ENCODE results near the gene MAP4K4. TPM values are rescaled to one million over a fixed set of nuclear protein-coding genes. Genes with fewer than 3 reads are reported as not detected.

The MAP4K4 gene
- total RNA-seq, 1 donor from 2014 or later: 115 TPM

DNA sequence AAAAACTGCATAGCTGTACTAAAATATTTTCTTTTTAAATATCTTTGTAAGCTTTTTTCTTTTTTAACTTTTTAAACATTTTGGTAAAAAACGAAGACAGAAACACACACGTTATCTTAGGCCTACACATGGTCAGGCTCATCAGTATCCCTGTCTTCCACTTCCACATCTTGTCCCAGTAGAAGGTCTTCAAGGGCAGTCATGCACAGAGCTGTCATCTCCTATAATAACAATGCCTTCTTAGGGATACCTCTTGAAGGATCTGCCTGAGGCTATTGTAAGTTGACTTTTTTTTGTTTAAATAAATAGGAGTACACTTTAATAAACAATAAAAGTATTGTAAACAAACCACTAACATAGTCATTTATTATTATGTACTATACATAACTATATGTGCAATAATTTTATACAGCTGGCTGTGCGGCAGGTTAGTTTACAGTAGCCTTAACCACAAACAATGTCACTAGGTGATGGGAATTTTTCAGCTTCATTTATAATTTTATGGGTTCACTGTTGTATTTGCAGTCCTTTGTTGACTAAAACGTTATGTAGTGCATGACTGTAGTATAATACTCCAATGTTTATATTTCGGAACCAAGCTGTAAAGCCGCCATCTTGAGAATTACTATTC, 124.4 kb downstream of the MAP4K4 start:
- TF ChIP-seq, protein P1, sequence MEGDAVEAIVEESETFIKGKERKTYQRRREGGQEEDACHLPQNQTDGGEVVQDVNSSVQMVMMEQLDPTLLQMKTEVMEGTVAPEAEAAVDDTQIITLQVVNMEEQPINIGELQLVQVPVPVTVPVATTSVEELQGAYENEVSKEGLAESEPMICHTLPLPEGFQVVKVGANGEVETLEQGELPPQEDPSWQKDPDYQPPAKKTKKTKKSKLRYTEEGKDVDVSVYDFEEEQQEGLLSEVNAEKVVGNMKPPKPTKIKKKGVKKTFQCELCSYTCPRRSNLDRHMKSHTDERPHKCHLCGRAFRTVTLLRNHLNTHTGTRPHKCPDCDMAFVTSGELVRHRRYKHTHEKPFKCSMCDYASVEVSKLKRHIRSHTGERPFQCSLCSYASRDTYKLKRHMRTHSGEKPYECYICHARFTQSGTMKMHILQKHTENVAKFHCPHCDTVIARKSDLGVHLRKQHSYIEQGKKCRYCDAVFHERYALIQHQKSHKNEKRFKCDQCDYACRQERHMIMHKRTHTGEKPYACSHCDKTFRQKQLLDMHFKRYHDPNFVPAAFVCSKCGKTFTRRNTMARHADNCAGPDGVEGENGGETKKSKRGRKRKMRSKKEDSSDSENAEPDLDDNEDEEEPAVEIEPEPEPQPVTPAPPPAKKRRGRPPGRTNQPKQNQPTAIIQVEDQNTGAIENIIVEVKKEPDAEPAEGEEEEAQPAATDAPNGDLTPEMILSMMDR (conservative IDR thresholded peaks at IDR 0.05; ENCODE audit: low read depth, low read length): no peak
- no peak overlapping the region for H3K4me3 ChIP-seq (ENCODE audit: low read depth, low read length)
- no peak for DNase-seq (ENCODE audit: low read depth)

DNA sequence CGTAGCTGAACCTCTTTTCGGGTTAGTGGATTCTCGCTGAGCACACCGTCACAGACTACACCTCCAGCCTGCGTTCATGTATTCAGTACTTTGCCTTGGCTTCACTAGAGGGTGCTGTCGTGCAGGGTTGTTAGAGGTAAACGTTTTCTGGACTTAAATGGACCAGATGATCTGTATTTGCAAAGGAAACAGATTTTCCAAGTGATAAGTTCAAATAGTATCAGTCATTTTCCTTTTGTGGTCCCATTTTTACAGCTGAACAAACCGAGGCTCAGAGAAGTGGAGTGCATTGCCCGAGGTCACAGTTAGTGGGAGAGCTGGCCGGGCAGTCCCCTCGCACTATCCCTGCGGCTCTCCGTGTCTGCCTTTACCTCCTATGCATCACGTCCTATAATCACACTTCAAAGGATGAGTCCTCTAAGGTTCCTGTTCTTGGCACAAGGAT, 125.9 kb downstream of the MAP4K4 start:
- H3K4me3 ChIP-seq (ENCODE audit: low read depth, low read length): no peak overlapping the region
- no peak for DNase-seq (ENCODE audit: low read depth)
- TF ChIP-seq, protein P1 (conservative IDR thresholded peaks at IDR 0.05; ENCODE audit: low read depth, low read length): peak; percentile 86

DNA sequence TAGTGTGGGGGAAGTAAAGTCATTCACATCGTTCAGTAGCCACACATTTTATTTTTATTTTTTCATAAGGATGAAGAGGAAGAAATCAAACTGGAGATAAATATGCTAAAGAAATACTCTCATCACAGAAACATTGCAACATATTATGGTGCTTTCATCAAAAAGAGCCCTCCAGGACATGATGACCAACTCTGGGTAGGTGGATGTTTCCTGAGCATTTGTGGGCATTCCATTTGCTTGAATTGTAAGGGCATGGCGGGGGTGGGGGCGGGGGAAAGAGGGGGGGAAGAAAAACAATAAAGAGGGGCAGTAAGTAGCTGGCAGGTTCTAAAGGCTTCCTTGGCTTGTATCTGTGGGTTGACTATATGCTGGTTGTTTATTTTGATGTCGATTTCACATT, 126.4 kb downstream of the MAP4K4 start:
- DNase-seq (ENCODE audit: low read depth): no peak
- TF ChIP-seq, protein P1 (conservative IDR thresholded peaks at IDR 0.05; ENCODE audit: low read depth, low read length): no peak
- no peak overlapping the region for H3K4me3 ChIP-seq (ENCODE audit: low read depth, low read length)

DNA sequence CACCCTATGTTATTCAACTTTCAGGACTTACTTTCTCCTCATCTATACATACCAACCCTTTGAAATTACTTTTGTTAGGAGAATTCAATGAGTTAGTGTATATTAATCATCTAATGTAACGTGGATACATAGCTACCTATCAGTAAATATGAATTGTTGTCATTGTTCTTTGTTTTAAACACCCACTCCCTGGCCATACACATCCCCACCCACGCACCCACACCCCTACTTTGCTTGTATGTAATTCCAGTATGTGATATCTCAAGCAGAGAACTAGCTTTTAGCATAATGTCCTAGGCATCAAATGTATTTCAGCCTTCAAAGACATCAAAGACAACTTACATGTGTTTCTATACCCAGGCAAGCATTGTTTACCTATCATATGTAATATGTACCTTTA, 129.2 kb downstream of the MAP4K4 start:
- DNase-seq (ENCODE audit: low read depth): no peak
- no peak overlapping the region for H3K4me3 ChIP-seq (ENCODE audit: low read depth, low read length)
- TF ChIP-seq, protein P1 (conservative IDR thresholded peaks at IDR 0.05; ENCODE audit: low read depth, low read length): no peak

DNA sequence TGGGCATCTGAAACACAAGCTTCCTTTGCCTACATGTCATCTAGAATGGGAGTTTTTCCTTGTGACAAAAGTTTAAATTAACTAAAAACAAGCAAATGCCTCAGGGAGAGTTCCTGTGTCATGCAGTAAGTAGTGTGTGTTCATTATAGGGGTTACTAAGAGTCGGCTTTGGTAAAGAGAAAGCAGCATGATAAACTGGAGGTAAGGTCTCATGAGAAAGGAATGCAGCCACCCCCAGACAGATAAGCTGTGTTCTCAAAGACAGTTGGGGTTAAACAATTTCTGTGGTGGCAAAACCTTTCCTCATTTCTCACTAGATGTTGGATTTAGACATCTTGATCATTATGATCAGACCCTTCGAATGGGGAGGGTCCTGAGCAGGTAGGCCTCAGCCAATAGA, 129.7 kb downstream of the MAP4K4 start:
- H3K4me3 ChIP-seq (ENCODE audit: low read depth, low read length): no peak overlapping the region
- TF ChIP-seq, protein P1 (conservative IDR thresholded peaks at IDR 0.05; ENCODE audit: low read depth, low read length): no peak
- DNase-seq (ENCODE audit: low read depth): peak; percentile 70

DNA sequence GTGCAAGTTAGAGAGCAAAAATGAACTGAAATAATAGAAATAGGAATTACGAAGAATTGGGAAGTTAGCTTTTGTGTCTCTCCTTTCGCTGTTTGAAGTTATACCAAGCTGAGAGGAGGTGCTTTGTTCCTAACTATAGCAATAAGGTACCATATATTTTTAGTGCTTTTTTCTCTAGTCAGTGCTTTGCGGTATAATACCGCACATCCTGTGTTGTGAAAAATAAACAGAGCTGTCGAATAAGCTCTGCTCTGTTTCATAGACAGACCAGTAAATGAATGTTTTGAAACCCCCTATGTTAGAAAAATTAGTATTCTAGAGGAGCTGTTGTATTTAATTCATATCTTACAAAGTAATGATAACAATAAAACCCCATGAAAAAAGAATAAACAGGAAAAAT, 130.8 kb downstream of the MAP4K4 start:
- TF ChIP-seq, protein P1 (conservative IDR thresholded peaks at IDR 0.05; ENCODE audit: low read depth, low read length): no peak
- H3K4me3 ChIP-seq (ENCODE audit: low read depth, low read length): no peak overlapping the region
- DNase-seq (ENCODE audit: low read depth): no peak

DNA sequence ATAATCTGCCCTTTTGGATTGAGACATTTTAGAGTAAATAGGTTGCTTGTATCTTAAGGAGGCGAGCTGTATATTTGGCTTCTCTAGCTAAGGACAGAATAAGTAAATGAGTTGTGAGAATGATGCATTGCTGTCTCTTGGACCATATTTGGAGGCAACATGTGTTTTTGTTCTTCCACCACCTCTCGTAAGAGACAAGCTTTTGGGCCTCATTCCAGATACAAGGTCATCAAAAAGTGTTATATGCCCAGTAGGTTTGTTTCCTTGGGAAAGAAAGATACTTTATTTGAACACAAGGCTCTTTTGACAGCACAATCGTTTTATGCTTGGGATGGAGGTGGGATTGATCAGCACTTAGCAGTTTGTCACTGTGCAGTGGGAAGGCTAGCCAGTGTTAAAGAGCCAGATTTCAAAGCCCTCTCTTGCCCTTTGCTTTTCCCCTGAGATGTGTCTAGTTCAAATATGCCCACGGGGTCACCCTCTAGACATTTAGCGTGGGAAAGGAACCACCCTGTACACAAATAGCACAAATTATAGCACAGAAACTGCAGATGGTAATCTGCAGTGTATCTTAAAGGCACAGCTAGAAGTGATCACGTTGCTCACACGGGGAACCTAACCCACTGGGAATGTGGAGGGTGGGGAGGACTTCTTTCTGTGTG, 131.3 kb downstream of the MAP4K4 start:
- no peak overlapping the region for H3K4me3 ChIP-seq (ENCODE audit: low read depth, low read length)
- DNase-seq (ENCODE audit: low read depth): no peak
- TF ChIP-seq, protein P1 (conservative IDR thresholded peaks at IDR 0.05; ENCODE audit: low read depth, low read length): no peak

Data from epithelial cell of proximal tubule (primary cell).